ENCODE results near the gene NDUFA8.

Gene NDUFA8

DNA sequence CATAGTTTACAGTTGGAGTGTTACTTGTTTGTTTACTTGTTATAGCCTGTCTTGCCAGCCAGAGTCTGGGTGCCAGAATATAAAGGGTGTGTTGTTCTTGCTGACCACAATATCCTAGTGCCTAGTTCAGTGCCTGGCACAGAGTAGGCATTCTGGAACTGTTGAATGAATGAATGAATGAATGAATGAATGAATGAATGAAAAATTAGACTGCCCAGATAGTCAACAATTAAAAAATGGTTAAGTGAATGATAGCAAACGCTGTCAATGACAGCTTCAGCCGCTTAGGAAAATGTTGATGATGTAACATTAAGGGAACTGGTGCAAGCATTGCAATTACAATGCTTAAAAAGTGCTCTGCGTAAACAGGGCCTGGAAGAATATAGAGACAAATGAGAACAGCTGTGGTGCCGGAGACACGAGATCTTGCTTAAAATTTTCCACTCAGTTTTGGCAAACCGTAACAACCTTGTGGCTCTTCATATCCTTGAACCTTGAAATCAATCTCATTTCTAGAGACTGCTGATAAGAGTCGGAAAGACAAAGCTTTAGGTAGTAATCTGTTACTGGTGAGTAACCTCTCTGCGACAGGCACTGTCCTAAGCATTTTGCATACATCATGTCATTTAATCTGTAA, 61.8 kb downstream of the NDUFA8 start:
- no peak for DNase-seq

DNA sequence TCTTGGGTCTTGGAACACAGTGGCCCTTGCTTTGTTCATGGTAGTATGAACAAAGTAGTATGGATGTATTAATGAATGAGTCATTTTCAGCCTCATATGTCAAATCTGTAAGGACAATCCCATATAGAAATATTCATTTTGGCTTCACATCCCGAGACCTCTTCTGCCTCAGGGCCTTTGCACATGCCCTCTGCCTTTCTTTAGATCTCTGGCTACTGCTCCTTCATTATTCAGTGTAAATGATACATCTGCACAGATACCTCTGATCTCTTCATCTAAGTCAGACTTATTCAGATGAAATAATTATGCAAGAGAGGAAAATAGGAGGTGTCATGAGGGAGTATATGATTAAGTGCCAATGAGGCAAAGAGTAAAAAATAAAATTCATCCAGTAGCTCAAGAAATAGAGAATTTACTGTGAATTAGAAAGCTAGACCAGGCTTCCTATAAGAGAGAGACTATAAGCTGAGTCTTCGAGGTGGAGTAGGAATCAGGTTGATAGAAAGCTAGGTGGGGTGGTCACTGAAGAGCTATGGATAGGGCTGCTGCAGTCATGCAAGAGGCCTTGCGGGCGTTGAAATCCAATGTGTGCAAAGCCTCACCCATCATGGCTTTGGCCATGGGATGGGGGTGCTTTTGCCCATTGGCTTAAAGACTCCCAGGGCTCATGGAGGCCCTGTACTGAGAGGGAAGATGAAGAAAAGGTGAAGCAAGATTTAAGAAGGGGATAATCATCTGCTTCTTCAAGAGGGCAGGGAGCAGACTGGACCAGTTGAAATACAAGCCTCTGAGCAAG, 62.8 kb downstream of the NDUFA8 start:
- DNase-seq = no peak

DNA sequence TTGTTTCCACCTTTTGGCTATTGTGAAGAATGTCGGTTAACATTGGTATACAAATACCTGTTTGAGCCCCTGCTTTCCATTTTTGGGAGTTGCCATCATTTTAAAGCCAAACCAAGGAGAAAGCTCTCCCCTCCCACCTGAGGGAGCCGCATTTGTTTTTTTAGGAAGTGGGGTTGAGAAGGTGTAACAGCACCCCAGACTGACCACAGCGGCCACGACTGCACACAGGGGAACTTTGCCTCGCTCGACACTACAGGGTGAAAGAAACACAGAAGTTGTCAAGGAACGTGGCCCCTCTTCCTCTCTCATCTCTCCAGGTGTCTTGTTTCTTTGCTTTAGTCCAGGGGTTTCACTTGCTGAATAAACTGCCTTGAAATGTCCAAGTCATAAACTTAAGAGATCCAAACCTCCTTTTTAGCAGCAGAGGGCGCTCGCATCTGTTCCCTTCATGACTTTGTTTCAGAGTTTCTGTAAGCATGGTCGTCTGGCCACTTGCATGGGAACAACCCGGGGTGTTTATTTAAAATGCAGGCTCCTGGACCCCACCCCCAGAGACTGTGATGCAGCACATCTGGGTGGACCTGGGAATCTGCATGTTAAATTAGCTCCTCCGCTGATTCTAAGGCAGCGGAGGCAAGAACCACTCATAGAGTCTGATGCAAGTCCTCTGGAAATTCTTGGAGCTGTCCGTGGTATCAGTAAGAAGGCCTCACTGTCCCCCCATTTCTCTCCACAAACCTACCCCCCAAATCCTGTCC, 64.4 kb downstream of the NDUFA8 start:
- no peak for DNase-seq
